SK-N-SH (cell line): ENCODE data around the gene TIE1. TPM values are rescaled to one million over a fixed set of nuclear protein-coding genes. Genes with fewer than 3 reads are reported as not detected.
A peak's percentile ranks its signal among the peaks of the same experiment; 100 is the strongest.
"Not testable (repeated sequence)": the region's sequence is repeated elsewhere in the genome, so short reads cannot be mapped to it uniquely, and the experiment has no call there.

Source experiments
- CTCF ChIA-PET: fragments of 300-600, 350-600 bp; formaldehyde crosslinking; extraction: SDS; loops from one replicate; lab custom pipeline; 2021; lab: Yijun Ruan, JAX
- POLR2A ChIA-PET: fragments of 350-600 bp; sonication (Branson Sonifier 250); formaldehyde crosslinking; extraction: SDS; loops from one replicate; lab custom pipeline; 2020; ENCODE audit warnings: antibody characterized with exemption, inconsistent platforms; lab: Yijun Ruan, JAX
- DNase-seq: peaks from one replicate; pipeline ENCODE4 v3.0.0; 2012
- H2AFZ ChIP-seq: fragments of 200-600 bp; sonication (generic); 2 replicates; pipeline ENCODE4 v1.8.1; 2016; ENCODE audit warnings: antibody characterized with exemption, mild to moderate bottlenecking, low read depth
- H3F3A ChIP-seq: fragments of 200-600 bp; sonication (generic); replicated peaks from 2 replicates; pipeline ENCODE3; 2016; ENCODE audit warnings: antibody characterized with exemption, mild to moderate bottlenecking; ENCODE audit not compliant: insufficient read depth
- H3K27ac ChIP-seq, 2 experiments: fragments of 200-500 bp in 1 of 2; fragments of 200-600 bp in 1 of 2; sonication (Bioruptor generic) in 1 of 2; sonication (generic), shearing (Covaris generic) in 1 of 2; 2 replicates each; pipeline versions ENCODE4 v1.5.1 to v1.6.1; 2014 to 2016; ENCODE audit warnings: low read depth in 2 of 2, inconsistent platforms in 1 of 2, low read length in 1 of 2, mild to moderate bottlenecking in 1 of 2, mixed read lengths in 1 of 2
- H3K27me3 ChIP-seq: fragments of 200-600 bp; sonication (generic), shearing (Covaris generic); 2 replicates; pipeline ENCODE4 v1.6.1; 2016; ENCODE audit warnings: mixed run types; ENCODE audit not compliant: insufficient read depth
- H3K36me3 ChIP-seq, 2 experiments: fragments of 200-500 bp in 1 of 2; fragments of 200-600 bp in 1 of 2; sonication (Bioruptor generic) in 1 of 2; sonication (generic) in 1 of 2; replicated peaks in 1 of 2; 2 replicates each; pipeline versions ENCODE3 to v1.5.1; 2014 to 2016; ENCODE audit warnings: low read length in 1 of 2, mild to moderate bottlenecking in 1 of 2; ENCODE audit not compliant: insufficient read depth in 2 of 2, control insufficient read depth in 1 of 2
- H3K4me1 ChIP-seq, 2 experiments: fragments of 200-500 bp in 1 of 2; fragments of 200-600 bp in 1 of 2; sonication (Bioruptor generic) in 1 of 2; sonication (generic), shearing (Covaris generic) in 1 of 2; 2 replicates each; pipeline versions ENCODE4 v1.5.1 to v1.6.1; 2014 to 2016; ENCODE audit warnings: low read depth in 1 of 2, low read length in 1 of 2, mixed run types in 1 of 2; ENCODE audit not compliant: insufficient read depth in 2 of 2, control insufficient read depth in 1 of 2
- H3K4me2 ChIP-seq: fragments of 200-600 bp; sonication (generic), shearing (Covaris generic); 2 replicates; pipeline ENCODE4 v1.6.1; 2017; ENCODE audit warnings: mixed run types
- H3K4me3 ChIP-seq, 2 experiments: fragments of 200-500 bp in 1 of 2; fragments of 200-600 bp in 1 of 2; sonication (Bioruptor generic) in 1 of 2; sonication (generic), shearing (Covaris generic) in 1 of 2; 2 replicates each; pipeline versions ENCODE4 v1.5.1 to v1.8.1; 2014 to 2016; ENCODE audit warnings: low read depth in 2 of 2, inconsistent platforms in 1 of 2, low read length in 1 of 2, mild to moderate bottlenecking in 1 of 2, mixed read lengths in 1 of 2, moderate library complexity in 1 of 2
- H3K79me2 ChIP-seq: fragments of 200-600 bp; sonication (generic); 2 replicates; pipeline ENCODE4 v1.8.1; 2017; ENCODE audit warnings: mild to moderate bottlenecking; ENCODE audit not compliant: insufficient read depth
- H3K9ac ChIP-seq: fragments of 200-600 bp; sonication (generic); 2 replicates; pipeline ENCODE4 v1.6.1; 2017; ENCODE audit warnings: mixed run types
- H3K9me2 ChIP-seq: fragments of 200-600 bp; sonication (generic); 2 replicates; pipeline ENCODE4 v1.6.1; 2017; ENCODE audit warnings: mixed run types
- H3K9me3 ChIP-seq: fragments of 200-600 bp; sonication (generic); 2 replicates; pipeline ENCODE4 v1.6.1; 2017; ENCODE audit warnings: mixed run types, mild to moderate bottlenecking, moderate library complexity
- H4K20me1 ChIP-seq: fragments of 200-600 bp; sonication (generic); 2 replicates; pipeline ENCODE4 v1.6.1; 2017; ENCODE audit warnings: mild to moderate bottlenecking, mixed run types; ENCODE audit not compliant: insufficient read depth
- CTCF ChIP-seq: fragments of 200-600 bp; sonication (generic); IDR thresholded peaks from 2 replicates; pipeline ENCODE4 v1.6.1; 2017; ENCODE audit warnings: antibody characterized with exemption, mild to moderate bottlenecking, moderate library complexity
- ELF1 ChIP-seq: IDR thresholded peaks from 2 replicates; pipeline ENCODE4 v1.4.0; 2012
- EP300 ChIP-seq, 2 experiments: IDR thresholded peaks; 2 replicates each; pipeline versions ENCODE4 v1.4.0 to v1.6.1; 2012; ENCODE audit warnings: borderline replicate concordance in 1 of 2, low read depth in 1 of 2, low read length in 1 of 2
- GATA2 ChIP-seq: sonication (generic); formaldehyde crosslinking; IDR thresholded peaks from 2 replicates; pipeline ENCODE4 v1.5.0; 2020; ENCODE audit warnings: mild to moderate bottlenecking, missing genetic modification reagents
- PBX3 ChIP-seq: IDR thresholded peaks from 2 replicates; pipeline ENCODE4; 2012
- WGBS: methylation state at CpG from one replicate; pipeline ENCODE4 v1.1.6; 2017; ENCODE audit warnings: low lambda C conversion rate; 5-methylcytosine and 5-hydroxymethylcytosine counted together
- polyA plus RNA-seq, 3 experiments: library from polyadenylated mRNA; depleted of rRNA; stranded (reverse); fragments of >200 nt; gene quantifications; 2 replicates each; pipeline ENCODE4 v1.2.3, GENCODE V29; 2012

TIE1 gene
- polyA plus RNA-seq, 1 of the 3 experiments (the other 2 are of a cell fraction) = 1.6 TPM

- TF ChIP-seq CTCF = peak; percentile 37
Measured at GRCh38 chr1:43367904-43368645, 67.3 kb downstream of the TIE1 start, which contains the start of gene ELOVL1 (continued).

- Histone ChIP-seq H3K79me2 (peaks cover 66% of the 10 kb centered on the region), H3K4me3 (peak overlapping the region; percentile 66 to 73), H3K4me2 (peak overlapping the region; percentile 81), H3K36me3 (peaks cover 18 to 27% of the 10 kb centered on the region in 2 experiments), H3K4me1 (peaks cover 13 to 21% of the 10 kb centered on the region in 2 experiments; a peak in 3 of 4 replicates), H3K9ac (peak overlapping the region; percentile 75), H3K9me2 (no peaks in the 10 kb centered on the region), H3K27ac (peak overlapping the region; percentile 74 to 92), H2AFZ (0 out of 2 replicates have a peak overlapping the region, but pooled peaks have one; percentile 19), H4K20me1 (no peaks in the 10 kb centered on the region), H3F3A (peaks cover 43% of the 10 kb centered on the region), H3K9me3 (no peaks in the 10 kb centered on the region), H3K27me3 (no peaks in the 10 kb centered on the region)
- DNase-seq = no peak
- WGBS = 1% methylated on average over 5 of the region's 6 CpGs
- TF ChIP-seq ELF1 = no peak
- TF ChIP-seq GATA2 = no peak
- TF ChIP-seq EP300 (IDR thresholded peaks at IDR 0.05; ENCODE audit: borderline replicate concordance in 1 of 2, low read depth in 1 of 2, low read length in 1 of 2) = no peak
- no peak for TF ChIP-seq PBX3
- ChIA-PET CTCF (interaction anchor here (0.8 to 1.7 kb wide), 5 partner anchors 8 to 142 kb away, joined by 3 to 9 read pairs (median 4); partner anchors contain the start of gene CDC20), POLR2A (interaction anchor here (0.8 to 1.8 kb wide), 3 partner anchors 10 to 14 kb away, joined by 3 to 8 read pairs (median 3); partner anchors contain the start of gene CDC20)
Measured at GRCh38 chr1:43368646-43369020, 67.9 kb downstream of the TIE1 start.

- CTCF ChIA-PET = interaction anchor here (0.7 to 1.1 kb wide), 2 partner anchors 10 to 14 kb away, joined by 3 read pairs; no protein-coding TSS in a partner anchor
- Histone ChIP-seq H3K79me2 (peaks cover 67% of the 10 kb centered on the region), H3K36me3 (peaks cover 6 to 15% of the 10 kb centered on the region in 2 experiments), H3K4me1 (peaks cover 13 to 27% of the 10 kb centered on the region in 2 experiments; a peak in 3 of 4 replicates), H3F3A (peaks cover 40% of the 10 kb centered on the region)
- POLR2A ChIA-PET, H3K4me3 ChIP-seq, H4K20me1 ChIP-seq, H3K9ac ChIP-seq, DNase-seq, H3K9me2 ChIP-seq, H3K9me3 ChIP-seq, H2AFZ ChIP-seq, H3K27me3 ChIP-seq, H3K27ac ChIP-seq, H3K4me2 ChIP-seq: not testable (repeated sequence)
- WGBS = 97% methylated on average over 6 of the region's 6 CpGs
Measured at GRCh38 chr1:43369779-43370178, 69.0 kb downstream of the TIE1 start.
